Measurements from ENCODE around the gene ORMDL2.
"Not testable (repeated sequence)": the region's sequence is repeated elsewhere in the genome, so short reads cannot be mapped to it uniquely, and the experiment has no call there.

DNA sequence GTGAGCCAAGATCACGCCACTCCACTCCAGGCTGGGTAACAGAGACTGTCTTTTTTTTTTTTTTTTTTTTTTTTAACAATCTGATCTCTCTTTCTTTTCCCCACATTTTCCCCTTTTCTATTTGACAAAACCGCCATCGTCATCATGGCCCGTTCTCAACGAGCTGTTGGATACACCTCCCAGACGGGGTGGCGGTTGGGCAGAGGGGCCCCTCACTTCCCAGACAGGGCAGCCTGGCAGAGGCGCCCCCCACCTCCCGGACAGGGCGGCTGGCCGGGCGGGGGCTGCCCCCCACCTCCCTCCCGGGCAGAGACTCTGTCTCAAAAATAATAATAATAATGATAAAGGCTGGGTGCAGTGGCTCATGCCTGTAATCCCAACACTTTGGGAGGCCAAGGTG, 45.1 kb downstream of the ORMDL2 start:
- TF ChIP-seq, protein P1, sequence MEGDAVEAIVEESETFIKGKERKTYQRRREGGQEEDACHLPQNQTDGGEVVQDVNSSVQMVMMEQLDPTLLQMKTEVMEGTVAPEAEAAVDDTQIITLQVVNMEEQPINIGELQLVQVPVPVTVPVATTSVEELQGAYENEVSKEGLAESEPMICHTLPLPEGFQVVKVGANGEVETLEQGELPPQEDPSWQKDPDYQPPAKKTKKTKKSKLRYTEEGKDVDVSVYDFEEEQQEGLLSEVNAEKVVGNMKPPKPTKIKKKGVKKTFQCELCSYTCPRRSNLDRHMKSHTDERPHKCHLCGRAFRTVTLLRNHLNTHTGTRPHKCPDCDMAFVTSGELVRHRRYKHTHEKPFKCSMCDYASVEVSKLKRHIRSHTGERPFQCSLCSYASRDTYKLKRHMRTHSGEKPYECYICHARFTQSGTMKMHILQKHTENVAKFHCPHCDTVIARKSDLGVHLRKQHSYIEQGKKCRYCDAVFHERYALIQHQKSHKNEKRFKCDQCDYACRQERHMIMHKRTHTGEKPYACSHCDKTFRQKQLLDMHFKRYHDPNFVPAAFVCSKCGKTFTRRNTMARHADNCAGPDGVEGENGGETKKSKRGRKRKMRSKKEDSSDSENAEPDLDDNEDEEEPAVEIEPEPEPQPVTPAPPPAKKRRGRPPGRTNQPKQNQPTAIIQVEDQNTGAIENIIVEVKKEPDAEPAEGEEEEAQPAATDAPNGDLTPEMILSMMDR (IDR thresholded peaks at IDR 0.05 in 2 of 3, conservative IDR thresholded peaks at IDR 0.05 in 1 of 3; ENCODE audit: control insufficient read depth in 2 of 3, extremely low read depth in 1 of 3, insufficient read depth in 1 of 3, low read depth in 3 of 3, low read length in 3 of 3) = not testable (repeated sequence)
- not testable (repeated sequence) for TF ChIP-seq ESRRA (IDR thresholded peaks at IDR 0.05; ENCODE audit: low read length); JUNB (IDR thresholded peaks at IDR 0.05); ZBED1 (IDR thresholded peaks at IDR 0.05; ENCODE audit: borderline replicate concordance); TCF12 (IDR thresholded peaks at IDR 0.05; ENCODE audit: low read depth, low read length); POLR2A (IDR thresholded peaks at IDR 0.05; ENCODE audit: low read depth, low read length)
- TF ChIP-seq, protein P2, sequence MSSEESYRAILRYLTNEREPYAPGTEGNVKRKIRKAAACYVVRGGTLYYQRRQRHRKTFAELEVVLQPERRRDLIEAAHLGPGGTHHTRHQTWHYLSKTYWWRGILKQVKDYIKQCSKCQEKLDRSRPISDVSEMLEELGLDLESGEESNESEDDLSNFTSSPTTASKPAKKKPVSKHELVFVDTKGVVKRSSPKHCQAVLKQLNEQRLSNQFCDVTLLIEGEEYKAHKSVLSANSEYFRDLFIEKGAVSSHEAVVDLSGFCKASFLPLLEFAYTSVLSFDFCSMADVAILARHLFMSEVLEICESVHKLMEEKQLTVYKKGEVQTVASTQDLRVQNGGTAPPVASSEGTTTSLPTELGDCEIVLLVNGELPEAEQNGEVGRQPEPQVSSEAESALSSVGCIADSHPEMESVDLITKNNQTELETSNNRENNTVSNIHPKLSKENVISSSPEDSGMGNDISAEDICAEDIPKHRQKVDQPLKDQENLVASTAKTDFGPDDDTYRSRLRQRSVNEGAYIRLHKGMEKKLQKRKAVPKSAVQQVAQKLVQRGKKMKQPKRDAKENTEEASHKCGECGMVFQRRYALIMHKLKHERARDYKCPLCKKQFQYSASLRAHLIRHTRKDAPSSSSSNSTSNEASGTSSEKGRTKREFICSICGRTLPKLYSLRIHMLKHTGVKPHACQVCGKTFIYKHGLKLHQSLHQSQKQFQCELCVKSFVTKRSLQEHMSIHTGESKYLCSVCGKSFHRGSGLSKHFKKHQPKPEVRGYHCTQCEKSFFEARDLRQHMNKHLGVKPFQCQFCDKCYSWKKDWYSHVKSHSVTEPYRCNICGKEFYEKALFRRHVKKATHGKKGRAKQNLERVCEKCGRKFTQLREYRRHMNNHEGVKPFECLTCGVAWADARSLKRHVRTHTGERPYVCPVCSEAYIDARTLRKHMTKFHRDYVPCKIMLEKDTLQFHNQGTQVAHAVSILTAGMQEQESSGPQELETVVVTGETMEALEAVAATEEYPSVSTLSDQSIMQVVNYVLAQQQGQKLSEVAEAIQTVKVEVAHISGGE (CRISPR knock-in tag; IDR thresholded peaks at IDR 0.05) = not testable (repeated sequence)

Data from GM12878 (cell line).